Measurements from ENCODE around the gene TTC23.
A peak's percentile ranks its signal among the peaks of the same experiment; 100 is the strongest.

The TTC23 gene, protein sequence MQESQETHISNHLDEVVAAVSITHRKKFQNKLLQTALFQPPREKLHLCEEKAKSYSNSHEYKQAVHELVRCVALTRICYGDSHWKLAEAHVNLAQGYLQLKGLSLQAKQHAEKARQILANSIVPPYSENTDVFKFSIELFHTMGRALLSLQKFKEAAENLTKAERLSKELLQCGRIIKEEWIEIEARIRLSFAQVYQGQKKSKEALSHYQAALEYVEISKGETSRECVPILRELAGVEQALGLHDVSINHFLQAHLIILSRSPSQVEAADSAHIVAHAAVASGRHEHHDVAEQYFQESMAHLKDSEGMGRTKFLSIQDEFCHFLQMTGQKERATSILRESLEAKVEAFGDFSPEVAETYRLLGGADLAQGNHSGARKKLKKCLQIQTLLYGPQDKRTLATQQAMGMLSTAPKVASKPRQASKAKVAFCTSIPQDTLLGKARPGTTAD

DNA sequence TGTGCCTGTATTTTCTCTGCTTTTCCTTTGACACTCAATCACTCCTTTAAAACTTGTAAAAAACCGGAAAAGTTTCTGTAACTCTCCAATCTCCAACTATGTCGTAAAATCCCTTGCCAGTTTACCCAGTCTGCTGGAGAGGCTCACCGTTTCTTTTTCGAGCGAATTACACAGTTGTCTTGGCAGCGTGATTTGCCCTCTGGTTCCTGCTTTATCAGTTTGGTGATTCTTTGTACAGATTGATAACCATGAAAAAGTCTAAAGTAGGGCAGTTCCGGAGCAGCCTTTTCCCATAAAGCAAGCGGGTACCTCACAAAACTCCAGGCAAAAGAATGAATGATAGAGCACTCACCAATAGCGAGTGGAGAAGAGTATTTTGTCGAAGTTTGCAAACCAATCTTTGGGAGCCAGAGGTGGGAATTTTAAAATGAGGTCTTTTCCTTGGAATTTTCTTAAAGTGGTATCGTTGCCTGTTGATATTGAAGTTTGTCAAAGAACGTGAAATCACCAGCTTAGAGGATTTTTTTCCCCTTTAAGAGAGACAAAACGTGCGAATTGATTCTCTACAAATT is at the start of gene TTC23:
Gene TTC23 (minus strand): TSS at position 312 of the 572 bp plus-strand sequence. CDS start 20,869 bp downstream, outside the sequence.
- in situ Hi-C loops (cut with HindIII; ENCODE audit: low pct_ligation_motif_present, low pct_unique_long_range_greater_than_20kb, low sequenced_read_pairs), result no loop called here
- peak; percentile 88 for DNase-seq

DNA sequence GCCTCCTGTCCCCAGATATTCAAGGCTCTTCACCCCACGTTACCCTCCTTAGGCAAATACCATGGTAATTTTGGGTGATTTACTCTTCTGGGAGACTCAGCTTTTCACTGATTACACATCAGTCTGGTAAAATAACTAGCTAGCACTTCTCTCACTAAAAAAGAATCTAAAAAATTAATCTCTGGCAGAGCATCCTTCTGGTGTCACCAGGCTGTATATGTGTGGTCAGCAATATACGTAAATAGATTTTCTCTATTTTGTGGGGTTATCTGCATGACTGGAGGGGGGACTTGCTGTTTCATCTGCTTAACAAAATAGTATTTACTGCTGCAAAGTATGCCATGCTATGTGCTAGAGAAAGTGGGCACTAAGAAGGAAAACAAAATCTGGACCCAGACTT is 47.0 kb upstream of the TTC23 start:
- no peak for DNase-seq
- in situ Hi-C loops (cut with HindIII; ENCODE audit: low pct_ligation_motif_present, low pct_unique_long_range_greater_than_20kb, low sequenced_read_pairs), result no loop called here

DNA sequence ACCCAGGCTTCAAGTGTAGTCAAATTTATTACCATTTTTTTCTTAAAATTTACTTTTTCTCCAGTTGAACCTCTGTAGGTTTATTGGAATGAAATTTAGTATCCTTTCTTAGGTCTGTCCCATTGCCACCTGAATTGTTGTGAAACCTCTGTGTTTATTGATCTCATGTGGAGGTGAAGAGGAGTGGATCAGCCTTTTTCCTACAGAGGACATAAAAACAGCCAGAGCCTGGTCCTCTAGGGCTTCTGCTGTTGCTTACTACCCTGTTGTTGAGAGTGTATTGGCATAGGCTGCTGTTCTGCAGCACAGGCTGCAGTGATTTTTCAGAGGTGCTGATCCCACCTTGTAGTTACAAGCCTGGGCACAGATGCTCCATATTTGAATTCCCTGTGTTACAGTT is 46.5 kb upstream of the TTC23 start:
- in situ Hi-C loops (cut with HindIII; ENCODE audit: low pct_ligation_motif_present, low pct_unique_long_range_greater_than_20kb, low sequenced_read_pairs), result no loop called here

DNA sequence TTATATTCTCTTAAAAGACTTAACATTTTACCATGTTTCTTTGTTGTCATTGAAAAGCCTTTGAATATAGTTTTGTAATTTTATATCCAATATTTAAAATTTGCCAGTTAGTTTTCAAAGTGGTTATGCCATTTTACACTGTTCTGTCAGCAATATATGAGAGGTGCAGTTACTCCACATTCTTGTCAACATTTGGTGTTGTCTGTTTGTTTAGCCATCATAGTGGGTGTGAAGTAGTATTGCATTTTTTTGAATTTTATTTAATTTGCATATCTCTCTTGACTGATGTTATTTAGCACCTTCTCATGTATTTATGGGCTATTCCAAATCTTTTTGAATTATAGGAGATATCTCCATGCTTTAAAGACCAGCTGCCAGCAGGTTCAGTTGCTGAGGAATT is 42.3 kb upstream of the TTC23 start:
- DNase-seq, result no peak
- in situ Hi-C loops (cut with HindIII; ENCODE audit: low pct_ligation_motif_present, low pct_unique_long_range_greater_than_20kb, low sequenced_read_pairs), result no loop called here

More for the DNA sequence above, 46.5 kb upstream of the TTC23 start:
- no peak for DNase-seq

DNA sequence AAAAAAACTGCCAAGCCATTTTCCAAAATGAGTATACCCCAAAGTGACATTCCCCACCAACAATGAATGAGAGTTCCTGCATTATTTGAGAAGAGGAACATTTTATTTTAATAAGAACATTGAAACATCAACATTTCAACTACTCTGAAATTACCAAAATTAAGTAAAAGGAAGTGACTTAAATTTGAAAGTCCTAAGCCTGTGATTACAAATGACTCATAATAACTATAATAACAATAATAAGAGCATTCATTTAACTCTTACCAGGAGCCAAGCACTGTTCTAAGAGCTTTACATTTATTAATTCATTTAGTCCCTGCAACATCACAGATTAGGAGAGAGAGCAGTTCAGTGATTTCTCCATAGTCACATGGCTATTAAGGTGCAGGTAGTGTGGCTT is 34.3 kb upstream of the TTC23 start:
- in situ Hi-C loops (cut with HindIII; ENCODE audit: low pct_ligation_motif_present, low pct_unique_long_range_greater_than_20kb, low sequenced_read_pairs), result no loop called here
- DNase-seq, result no peak

DNA sequence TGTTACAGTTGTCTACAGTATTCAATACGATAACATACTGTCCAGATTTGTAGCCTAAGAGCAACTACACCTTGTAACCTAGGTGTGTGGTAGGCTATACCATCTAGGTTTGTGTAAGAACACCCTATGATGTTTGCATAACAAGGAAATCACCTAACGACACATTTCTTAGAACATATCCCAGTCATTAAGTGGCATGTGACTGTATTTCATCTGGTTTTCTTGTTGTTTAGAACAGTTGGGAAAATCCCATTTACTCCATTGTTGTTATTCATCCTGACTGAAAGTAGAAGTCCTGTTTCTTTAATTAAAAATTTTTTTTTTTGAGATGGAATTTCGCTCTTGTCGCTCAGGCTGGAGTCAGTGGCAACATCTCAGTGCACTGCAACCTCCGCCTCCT is 33.2 kb upstream of the TTC23 start:
- in situ Hi-C loops (cut with HindIII; ENCODE audit: low pct_ligation_motif_present, low pct_unique_long_range_greater_than_20kb, low sequenced_read_pairs), result no loop called here
- DNase-seq, result no peak

DNA sequence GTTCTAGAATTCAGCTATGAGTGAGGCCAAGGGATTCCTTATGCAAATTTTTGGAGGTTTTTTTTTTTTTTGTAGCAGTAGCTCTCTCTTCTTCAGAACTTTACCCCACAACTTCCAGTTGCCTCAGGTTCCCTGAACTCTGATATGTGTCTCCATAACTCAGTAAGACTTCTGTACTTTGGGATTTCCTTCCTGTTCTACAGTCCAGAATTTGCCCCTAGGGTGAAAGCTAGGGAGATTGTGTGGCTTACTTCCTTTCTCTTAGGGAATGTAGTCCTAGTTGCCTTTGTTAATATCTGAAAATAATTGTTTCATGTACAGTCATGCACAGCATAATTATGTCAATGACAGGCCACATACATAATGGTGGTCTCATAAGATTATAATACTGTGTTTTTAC is 32.7 kb upstream of the TTC23 start:
- no peak for DNase-seq
- in situ Hi-C loops (cut with HindIII; ENCODE audit: low pct_ligation_motif_present, low pct_unique_long_range_greater_than_20kb, low sequenced_read_pairs), result no loop called here

DNA sequence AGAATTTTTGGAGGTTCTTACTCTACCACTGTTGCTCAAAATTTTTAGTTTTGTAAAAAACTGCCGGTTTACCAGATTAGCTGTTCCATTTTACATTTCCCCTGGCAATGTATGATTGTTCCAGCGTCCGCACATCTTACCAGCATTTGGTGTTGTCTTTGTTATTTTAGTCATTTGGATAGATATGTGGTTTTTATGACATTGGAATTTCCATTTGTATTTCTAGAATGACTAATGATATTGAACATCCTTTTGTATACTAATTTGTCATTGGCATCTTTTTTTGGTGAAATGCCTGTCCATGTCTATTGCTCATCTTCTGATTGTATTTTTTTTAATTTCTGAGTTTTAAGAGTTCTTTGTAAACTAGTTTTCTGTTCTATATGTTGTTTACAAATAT is 30.4 kb upstream of the TTC23 start:
- no peak for DNase-seq
- in situ Hi-C loops (cut with HindIII; ENCODE audit: low pct_ligation_motif_present, low pct_unique_long_range_greater_than_20kb, low sequenced_read_pairs), result no loop called here

DNA sequence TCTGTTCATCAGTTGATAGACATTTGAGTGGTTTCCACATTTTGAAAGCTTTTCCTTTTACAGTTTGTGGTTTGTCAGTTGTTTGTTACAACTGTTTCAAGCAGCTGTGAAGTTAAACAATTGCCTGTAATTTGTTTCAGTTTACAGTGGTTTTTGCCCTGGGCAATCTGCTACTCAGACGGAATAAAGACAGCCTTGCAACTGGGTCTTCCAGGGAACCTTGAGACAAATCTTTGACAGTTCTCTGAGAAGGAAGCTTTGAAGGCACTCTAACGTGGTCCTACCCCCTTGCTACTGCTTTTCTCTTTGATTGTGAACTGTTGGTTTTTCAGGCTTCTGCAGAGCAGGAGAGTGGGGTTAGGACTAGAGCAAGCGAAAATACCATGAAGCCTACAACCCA is 29.9 kb upstream of the TTC23 start:
- in situ Hi-C loops (cut with HindIII; ENCODE audit: low pct_ligation_motif_present, low pct_unique_long_range_greater_than_20kb, low sequenced_read_pairs), result no loop called here
- no peak for DNase-seq

DNA sequence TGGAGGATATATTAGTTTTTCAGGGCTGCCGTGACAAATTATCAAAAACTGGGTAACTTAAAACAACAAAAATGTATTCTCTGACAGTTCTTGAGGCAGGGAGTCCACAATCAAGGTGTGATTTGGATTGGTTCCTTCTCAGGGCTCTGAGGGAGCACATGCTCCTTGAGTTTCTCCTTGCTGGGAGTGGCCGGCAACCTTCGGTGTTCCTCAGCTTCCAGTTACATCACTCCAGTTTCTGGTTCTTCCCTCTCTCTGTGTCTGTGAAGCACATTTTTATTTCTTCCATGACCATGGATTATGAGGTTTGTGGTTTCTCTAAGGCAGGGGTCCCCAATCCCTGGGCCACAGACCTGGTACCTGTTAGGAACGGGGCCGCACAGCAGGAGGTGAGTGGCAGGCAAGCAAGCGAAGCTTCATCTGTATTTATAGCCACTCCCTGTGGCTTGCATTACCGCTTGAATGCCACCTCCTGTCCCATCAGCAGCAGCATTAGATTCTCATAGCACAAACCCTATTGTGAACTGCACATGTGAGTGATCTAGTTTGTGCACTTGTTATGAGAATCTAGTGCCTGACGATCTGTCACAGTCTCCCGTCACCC is 26.2 kb upstream of the TTC23 start:
- DNase-seq, result no peak
- in situ Hi-C loops (cut with HindIII; ENCODE audit: low pct_ligation_motif_present, low pct_unique_long_range_greater_than_20kb, low sequenced_read_pairs), result no loop called here

DNA sequence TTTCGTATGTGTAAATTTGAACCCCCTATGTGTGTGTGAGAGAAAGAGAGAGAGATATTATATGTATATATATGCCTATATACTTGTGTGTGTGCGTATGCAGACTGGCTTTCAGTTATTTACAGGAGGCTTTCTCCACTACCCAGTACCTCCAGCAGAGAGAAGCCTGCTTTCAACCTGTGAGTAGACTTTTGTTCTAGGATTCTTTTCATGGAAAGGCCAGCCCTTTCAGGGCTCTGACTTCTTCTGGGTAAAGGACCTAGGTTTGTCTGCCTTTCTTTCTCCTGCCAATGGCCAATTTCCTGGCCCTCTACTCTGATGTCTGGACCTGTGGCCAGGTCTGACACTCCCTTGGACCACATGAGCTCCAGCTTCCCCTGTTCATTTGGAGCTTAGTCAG is 25.7 kb upstream of the TTC23 start:
- no peak for DNase-seq
- in situ Hi-C loops (cut with HindIII; ENCODE audit: low pct_ligation_motif_present, low pct_unique_long_range_greater_than_20kb, low sequenced_read_pairs), result no loop called here

DNA sequence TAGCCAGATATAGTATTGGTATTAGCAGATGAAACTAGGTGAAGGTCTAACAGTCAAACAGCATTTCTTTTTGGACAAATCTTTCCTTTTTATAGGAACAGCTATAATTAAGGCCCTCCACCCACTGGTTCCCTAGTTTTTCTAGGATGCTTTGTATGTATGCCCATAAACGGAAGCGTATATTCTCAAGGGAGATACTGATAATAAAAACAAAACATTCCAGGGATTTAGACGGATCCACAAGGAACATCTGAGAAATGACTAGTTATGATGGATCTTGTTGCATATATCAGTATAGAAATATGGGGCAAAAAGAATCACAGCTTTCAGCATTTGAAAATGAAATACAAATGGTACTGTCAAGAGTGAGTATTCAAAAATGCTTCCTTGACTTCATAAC is 24.4 kb upstream of the TTC23 start:
- DNase-seq, result no peak
- in situ Hi-C loops (cut with HindIII; ENCODE audit: low pct_ligation_motif_present, low pct_unique_long_range_greater_than_20kb, low sequenced_read_pairs), result no loop called here

DNA sequence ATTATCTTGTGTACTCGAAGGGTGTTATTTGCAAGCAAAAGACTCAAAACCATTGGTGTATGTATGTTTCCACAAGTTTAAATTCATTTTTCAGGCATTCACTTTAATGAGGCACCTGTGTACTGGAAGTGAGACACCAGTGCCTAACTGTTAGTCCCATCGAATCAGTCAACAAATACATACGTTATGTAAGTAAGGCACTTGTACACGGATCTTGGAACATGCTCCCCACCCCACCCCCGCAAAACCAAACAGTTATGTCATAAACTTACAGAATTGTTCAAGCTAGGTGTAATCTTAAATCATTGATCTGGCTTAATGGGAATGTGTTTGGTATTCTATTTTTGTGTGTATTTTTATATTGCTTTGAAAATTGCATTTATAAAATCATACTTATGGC is 19.1 kb upstream of the TTC23 start:
- DNase-seq, result no peak
- in situ Hi-C loops (cut with HindIII; ENCODE audit: low pct_ligation_motif_present, low pct_unique_long_range_greater_than_20kb, low sequenced_read_pairs), result no loop called here

DNA sequence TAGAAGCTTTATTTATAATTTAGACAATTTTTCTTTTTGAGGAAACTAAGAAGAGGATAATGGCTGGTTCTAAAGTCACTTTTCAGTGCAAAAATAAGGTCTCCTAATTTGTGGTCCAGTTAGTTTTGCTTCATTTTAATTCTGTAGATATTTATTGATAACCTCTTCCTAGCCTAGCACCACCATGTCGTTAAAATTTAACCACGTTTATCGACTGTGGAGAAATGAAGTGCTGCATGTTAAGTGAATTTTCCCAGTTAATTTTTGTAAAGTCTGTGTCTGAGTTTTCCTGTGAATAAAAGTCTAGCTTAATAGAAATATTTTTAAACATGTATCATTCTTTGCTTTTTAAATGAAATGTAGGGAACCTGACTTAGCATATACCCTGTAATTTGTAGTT is 18.6 kb upstream of the TTC23 start:
- in situ Hi-C loops (cut with HindIII; ENCODE audit: low pct_ligation_motif_present, low pct_unique_long_range_greater_than_20kb, low sequenced_read_pairs), result no loop called here
- DNase-seq, result no peak

DNA sequence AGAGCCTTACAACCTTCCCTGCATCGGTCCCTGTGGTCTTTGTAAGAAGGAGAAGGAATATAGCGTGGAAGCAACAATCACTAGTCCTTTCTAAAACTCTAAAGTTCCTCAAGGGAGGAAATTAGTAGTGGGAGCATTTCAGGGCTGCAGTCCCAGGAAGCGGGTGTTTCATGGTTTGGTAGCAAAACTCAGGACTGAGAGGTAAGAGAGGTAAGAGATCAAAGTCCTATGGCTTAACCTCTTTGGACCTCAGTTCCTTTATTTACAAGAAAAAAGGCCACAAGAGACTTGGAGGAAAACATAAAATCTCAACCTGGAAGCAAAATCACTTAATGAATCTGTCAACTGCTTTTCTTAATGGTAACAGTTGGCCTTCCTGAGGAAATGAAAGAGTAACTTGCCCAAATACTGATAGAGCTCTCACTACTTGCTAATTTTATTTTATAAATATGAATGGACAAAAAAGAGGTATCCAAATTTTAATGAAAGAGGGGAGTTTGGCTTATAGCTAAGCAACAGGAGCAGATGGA is 16.2 kb upstream of the TTC23 start:
- in situ Hi-C loops (cut with HindIII; ENCODE audit: low pct_ligation_motif_present, low pct_unique_long_range_greater_than_20kb, low sequenced_read_pairs), result no loop called here

DNA sequence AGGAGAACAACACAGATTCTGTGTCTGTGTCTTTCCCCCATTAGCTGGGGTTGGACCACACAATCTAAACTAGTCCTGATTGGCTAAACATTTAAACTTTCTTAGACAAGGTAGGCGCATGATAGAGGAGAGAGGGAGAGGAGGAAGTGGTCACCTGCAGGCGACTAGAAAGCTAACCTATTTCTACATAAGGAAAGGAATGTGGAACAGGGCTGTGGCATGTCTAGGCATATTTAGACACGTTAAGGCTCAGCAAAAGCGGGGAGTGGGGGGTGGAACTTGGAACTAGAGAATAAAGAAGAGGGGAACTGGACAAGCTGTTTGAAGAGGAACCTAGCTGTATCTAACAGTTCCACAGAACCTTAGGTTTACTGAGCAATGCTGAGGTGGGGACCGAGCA is 14.7 kb upstream of the TTC23 start:
- in situ Hi-C loops (cut with HindIII; ENCODE audit: low pct_ligation_motif_present, low pct_unique_long_range_greater_than_20kb, low sequenced_read_pairs), result no loop called here
- no peak for DNase-seq

More for the DNA sequence above, 16.2 kb upstream of the TTC23 start:
- no peak for DNase-seq

DNA sequence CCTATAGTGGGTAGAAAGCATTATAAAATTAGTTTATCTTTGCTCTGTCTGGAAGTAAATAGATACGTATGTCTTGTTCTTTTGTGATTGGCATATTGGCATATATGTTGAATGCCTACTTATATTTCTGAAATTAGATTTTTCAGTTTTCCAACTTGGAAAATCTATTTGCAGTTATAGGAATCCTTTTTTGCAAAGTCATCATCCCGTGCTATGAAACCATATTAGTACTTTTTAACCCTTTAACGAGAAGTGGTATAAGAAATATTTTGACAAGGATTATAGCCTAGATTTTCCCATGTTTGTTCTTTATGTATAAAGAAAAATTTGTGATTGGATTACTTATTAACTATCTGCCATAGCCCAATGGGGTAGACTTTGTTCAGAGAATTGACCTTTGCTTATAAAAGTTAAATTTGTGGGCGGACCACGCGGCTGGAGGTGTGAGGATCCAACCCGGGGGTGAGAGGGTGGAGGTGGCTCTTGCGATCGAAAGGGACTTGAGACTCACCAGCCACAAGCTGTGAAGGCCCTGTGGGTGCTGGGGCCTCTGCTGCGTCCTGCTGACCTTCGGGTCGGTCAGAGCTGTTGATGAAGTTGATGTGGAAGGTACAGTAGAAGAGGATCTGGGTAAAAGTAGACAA is 7.8 kb upstream of the TTC23 start:
- no peak for DNase-seq
- in situ Hi-C loops (cut with HindIII; ENCODE audit: low pct_ligation_motif_present, low pct_unique_long_range_greater_than_20kb, low sequenced_read_pairs), result no loop called here

DNA sequence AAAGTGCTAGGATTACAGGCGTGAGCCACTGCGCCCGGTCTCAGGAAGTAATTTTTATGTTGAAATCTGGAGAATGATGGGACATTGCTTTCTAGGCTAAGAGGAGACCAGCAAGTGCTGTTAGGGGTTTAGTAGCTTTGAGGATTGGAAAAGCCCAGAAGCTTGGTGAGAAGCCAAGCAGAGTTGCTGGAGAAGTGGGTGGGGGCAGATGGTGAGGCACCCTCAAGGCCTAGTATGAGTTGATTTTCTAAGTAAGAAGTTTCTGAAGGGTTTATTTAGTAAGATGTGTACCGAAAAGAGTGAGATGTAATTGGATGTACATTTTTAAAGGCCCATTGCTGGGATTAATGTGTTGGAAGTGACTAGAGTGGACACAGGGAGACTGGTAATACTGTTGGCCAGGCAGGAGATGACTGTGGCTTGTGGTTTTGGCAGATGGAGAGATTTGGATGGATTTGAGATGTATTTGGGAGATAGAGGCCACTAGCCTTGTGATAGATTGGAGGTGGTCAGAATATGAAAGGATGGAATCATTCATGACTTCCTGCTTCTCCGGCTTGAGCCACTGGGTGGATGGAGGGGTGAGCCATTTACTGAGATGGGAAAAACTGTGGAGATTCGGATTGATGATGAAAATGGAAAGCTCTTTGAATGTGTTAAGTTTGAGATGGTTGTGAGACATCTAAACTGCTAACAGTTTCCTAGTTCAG is 4.2 kb upstream of the TTC23 start:
- DNase-seq, result peak; percentile 38
- in situ Hi-C loops (cut with HindIII; ENCODE audit: low pct_ligation_motif_present, low pct_unique_long_range_greater_than_20kb, low sequenced_read_pairs), result no loop called here

DNA sequence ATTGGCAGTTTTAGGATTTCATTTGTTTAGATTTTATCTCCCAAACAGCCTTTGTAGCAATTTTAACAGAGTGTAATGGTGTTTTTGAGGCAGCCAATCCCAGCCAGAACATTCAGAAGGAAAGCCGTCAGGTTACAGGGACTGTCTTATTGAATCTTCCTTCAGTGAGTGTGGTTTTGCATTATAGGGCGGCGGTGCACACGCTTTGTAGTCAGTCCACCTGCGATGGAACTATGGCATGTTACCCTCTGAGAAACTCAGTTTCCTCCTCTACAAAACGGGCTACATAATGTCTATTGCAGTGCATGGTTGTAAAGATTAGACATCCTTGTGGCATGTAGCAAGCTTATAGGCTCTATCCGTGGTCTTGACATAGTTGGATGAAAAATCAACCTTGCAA is 2.9 kb upstream of the TTC23 start:
- in situ Hi-C loops (cut with HindIII; ENCODE audit: low pct_ligation_motif_present, low pct_unique_long_range_greater_than_20kb, low sequenced_read_pairs), result no loop called here
- no peak for DNase-seq

Data from ACHN (cell line).